Activated T-helper 1 cell treated with anti-CD3 and anti-CD28 coated beads, Interleukin-2, amount 50 U/mL, for 16 hours (primary cell): ENCODE measurements around the gene GAPT.
"Not testable (repeated sequence)": the region's sequence is repeated elsewhere in the genome, so short reads cannot be mapped to it uniquely, and the experiment has no call there.

ENCODE experiments used
- DNase-seq, 2 donors: peaks; one replicate each; pipeline ENCODE4 v3.0.0-alpha.2; 2020; ENCODE audit warnings: low read depth in 1 of 2, low spot score in 1 of 2

Gene GAPT

DNA sequence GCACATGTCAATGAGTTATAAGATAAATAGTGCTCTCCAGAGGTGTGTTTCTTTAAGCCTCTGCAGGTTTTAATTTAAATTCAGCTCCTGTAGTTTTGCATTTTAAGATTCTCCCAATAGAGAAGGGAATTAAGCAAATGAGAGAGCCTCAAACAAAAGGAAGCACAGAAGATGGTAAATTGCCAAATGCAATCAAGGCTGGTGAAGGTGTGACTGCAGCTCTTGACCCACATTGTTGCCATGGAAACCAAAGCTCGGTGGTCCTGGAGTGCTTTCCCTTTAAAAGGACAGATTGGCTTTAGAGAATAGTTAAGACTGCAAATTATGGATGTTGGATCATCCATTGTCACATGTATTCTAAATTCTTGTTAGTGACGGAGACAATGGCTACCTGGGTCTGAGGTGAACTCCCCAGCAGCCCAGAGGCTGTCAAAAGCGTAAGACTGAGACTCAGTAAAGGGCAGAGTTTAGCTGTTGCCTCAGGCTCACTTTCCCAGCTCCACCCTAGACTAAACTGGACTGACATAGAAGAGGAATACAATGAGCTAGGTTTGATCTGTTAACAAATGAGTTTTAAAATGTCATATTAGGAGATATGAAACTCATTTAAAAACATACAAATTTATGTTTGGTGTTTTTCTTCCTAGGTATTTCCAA lies 12.3 kb downstream of the GAPT start:
- DNase-seq = no peak

- DNase-seq = no peak
These were observed 13.5 kb downstream of the GAPT start for GRCh38 chr5:58504766-58505165.

- no peak for DNase-seq
These were observed 14.3 kb downstream of the GAPT start for GRCh38 chr5:58505502-58505901.

GRCh38 chr5:58505971-58506640 lies 14.9 kb downstream of the GAPT start:
- no peak for DNase-seq

DNA sequence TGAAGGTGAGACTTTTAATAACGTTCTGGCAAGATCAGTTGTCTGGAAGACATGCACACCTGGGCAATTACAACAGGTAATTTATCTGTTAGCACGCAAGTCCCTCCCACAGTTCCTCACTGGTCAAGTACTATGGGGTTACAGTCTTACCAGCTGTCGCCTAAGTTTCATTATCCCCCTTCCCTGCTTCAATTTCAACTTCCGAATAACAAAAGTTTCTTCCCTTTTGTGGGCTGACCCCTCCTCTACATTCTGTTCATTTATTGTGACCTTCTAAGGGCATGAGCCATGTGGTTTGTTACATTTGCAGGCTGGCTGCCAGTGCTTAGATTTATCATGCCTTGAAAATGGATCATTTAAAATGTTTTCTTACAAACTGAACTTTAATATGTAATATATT lies 16.5 kb downstream of the GAPT start:
- no peak for DNase-seq

GRCh38 chr5:58517198-58517597 lies 26.0 kb downstream of the GAPT start:
- DNase-seq = no peak

GRCh38 chr5:58523956-58524355 lies 32.7 kb downstream of the GAPT start:
- no peak for DNase-seq

DNA sequence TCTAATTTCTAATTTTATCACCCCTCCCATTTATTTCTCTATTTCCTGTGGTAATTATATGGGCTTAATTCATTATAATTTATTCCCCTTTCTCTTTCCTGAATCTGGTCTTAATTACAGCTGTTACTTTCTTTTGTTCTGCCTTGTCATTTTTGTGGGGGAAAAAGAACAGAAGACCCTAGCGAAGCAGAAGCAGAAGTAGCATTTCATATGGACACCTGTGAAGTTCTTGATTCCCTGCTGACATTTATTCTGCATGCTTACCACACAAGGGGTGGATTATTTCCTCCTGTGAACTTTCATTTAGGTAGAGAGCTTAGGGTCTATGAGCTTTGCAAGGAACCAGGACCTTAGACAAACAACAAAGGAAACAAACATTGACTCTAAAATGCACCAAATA lies 33.3 kb downstream of the GAPT start:
- DNase-seq = no peak

- DNase-seq = no peak
These were observed 39.8 kb downstream of the GAPT start for GRCh38 chr5:58530942-58531490.

- DNase-seq = not testable (repeated sequence)
These were observed 50.7 kb downstream of the GAPT start for GRCh38 chr5:58541935-58542334.

DNA sequence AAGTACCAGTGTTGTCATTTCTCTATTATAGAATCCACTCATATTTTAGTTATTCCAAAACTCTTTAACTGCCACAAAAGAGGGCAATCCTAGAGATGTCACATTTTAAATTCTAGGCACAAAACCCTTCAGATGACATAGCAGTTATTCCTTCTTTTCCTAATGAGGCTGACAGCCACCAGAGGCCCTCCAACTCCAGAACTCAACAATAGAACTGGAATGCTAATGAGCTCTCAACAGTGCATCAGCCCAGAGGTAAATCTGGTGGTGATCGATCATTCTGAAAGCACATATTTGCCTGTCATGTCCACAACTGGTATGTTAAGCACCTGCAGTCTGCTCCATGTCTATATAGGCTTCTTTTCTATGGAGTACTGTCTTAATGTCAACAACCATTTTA lies 51.5 kb downstream of the GAPT start:
- DNase-seq = no peak

GRCh38 chr5:58543723-58544122 lies 52.5 kb downstream of the GAPT start:
- DNase-seq = no peak

DNA sequence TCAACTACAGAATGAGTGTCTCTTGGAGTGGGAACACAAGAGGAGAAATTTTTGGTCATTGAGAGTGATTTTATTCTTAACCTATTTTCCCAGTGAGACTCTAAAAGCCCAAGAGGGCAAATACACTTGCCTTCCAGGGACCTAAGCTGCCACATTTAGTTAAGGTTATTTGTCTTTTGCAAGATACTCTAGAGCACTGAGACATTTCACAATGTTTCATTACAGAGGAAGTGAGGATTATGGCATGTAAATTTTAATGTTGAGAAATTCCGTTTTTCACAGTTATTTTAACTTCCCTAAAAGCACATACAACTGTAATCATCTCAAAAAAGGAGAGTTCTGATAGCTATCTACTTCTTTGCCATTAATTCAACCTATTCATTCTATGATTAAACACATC lies 53.0 kb downstream of the GAPT start:
- DNase-seq = no peak

DNA sequence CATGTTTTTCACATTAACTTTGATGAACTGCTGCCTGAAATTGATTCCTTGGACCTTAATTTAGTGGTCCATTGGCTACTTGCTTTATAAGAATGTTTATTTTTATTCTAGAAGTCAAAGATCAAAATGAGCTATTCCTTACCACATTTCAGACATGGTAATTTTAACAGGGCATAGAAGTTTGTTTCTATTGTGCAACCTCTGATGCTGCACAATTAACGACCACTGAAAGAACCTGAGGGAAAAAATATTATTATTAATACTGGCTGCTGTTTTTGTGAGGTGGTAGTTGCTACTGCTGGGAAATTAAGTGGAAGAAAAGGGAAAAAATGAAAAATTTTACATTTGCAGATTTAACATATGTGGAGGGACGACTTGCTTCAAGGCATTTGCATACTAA lies 53.7 kb downstream of the GAPT start:
- DNase-seq = no peak

DNA sequence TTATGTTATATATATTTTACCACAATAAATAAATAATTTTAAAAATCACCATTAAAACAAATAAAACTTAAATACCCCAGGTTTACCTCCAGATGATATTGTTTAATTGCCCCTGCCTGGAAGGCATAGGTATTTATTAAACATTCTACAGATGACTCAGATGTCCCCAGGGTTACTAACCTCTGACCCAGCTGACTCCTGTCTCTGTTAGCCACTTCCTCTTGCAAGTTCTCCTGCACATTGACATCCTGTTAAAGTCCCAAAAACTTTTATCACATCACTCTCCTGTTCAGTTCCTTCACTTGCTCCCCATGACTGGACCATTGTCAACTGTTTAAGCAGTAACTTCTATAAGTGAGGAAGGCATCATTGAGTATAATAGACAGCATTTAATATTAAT lies 54.7 kb downstream of the GAPT start:
- DNase-seq = no peak
